GM13977 (cell line): ENCODE results near the gene TEAD2.
A peak's percentile ranks its signal among the peaks of the same experiment; 100 is the strongest.
"Not testable (repeated sequence)": the region's sequence is repeated elsewhere in the genome, so short reads cannot be mapped to it uniquely, and the experiment has no call there.

Source experiments
- DNase-seq: peaks from one replicate; pipeline ENCODE4 v3.0.0; 2012; ENCODE audit warnings: low spot score
- CTCF ChIP-seq: IDR thresholded peaks from 2 replicates; pipeline ENCODE4 v1.5.1; 2012; ENCODE audit warnings: mild to moderate bottlenecking, control low read depth; ENCODE audit not compliant: insufficient read depth; ENCODE audit errors: extremely low read depth, missing control alignments
- in situ Hi-C: fragments of 300-500 bp; cut with MboI; formaldehyde crosslinking; loops from one replicate; pipeline ENCODE4 v1.12.0; 2022; ENCODE audit warnings: low sequenced_read_pairs, low pct_unique_long_range_greater_than_20kb, mixed read lengths, inconsistent platforms; ENCODE audit not compliant: unreplicated experiment

TEAD2 gene

GRCh38 chr19:49301165-49301865 is 60.9 kb downstream of the TEAD2 start:
- DNase-seq = peak; percentile 86
- in situ Hi-C loops = no loop called here
- TF ChIP-seq CTCF = peak; percentile 94

GRCh38 chr19:49298653-49299052 is 63.6 kb downstream of the TEAD2 start:
- in situ Hi-C loops, DNase-seq: not testable (repeated sequence)

- in situ Hi-C loops = no loop called here
- TF ChIP-seq CTCF = no peak
- no peak for DNase-seq
Observed at GRCh38 chr19:49297403-49297802, 64.8 kb downstream of the TEAD2 start.

GRCh38 chr19:49295208-49295880 is 66.9 kb downstream of the TEAD2 start:
- no peak for DNase-seq
- in situ Hi-C loops = no loop called here

GRCh38 chr19:49294401-49294800 is 67.8 kb downstream of the TEAD2 start:
- DNase-seq = no peak
- TF ChIP-seq CTCF = no peak
- in situ Hi-C loops = no loop called here

More at GRCh38 chr19:49295208-49295880, 66.9 kb downstream of the TEAD2 start:
- no peak for TF ChIP-seq CTCF
